Thyroid gland (tissue), 4 donors: ENCODE data around the gene CEP72.

Experiments
- CTCF ChIP-seq, 6 experiments: fragments of 200-600 bp in 3 of 6; fragments of 450-650 bp in 3 of 6; sonication (generic) in 3 of 6; IDR thresholded peaks; one replicate each; pipeline ENCODE4 v1.5.1; 2016 to 2019; ENCODE audit warnings: antibody characterized with exemption in 6 of 6, mild to moderate bottlenecking in 2 of 6, inconsistent platforms in 1 of 6, moderate library complexity in 1 of 6
- POLR2A ChIP-seq, 2 donors: fragments of 450-650 bp; IDR thresholded peaks; one replicate each; pipeline ENCODE4 v1.6.1; 2017; ENCODE audit warnings: antibody characterized with exemption in 2 of 2, mild to moderate bottlenecking in 2 of 2, moderate library complexity in 1 of 2

GRCh38 chr5:665541-665955, 53.4 kb downstream of the CEP72 start:
- TF ChIP-seq POLR2A (IDR thresholded peaks at IDR 0.05) (no peak), CTCF (IDR thresholded peaks at IDR 0.05) (no peak)
